Measurements from ENCODE around the gene ALKBH5. TPM values are rescaled to one million over a fixed set of nuclear protein-coding genes. Genes with fewer than 3 reads are reported as not detected.

ALKBH5 gene
- total and polyA plus RNA-seq, 2 experiments from 2014 or later, result 81.9 to 161 TPM

- Histone ChIP-seq H3K9me2 (ENCODE audit: insufficient read depth) (no peaks in the 10 kb centered on the region), H3K4me3 (no peak overlapping the region), H3K4me1 (ENCODE audit: insufficient read depth) (peaks cover 10% of the 10 kb centered on the region; the same call in 1 of the 2 replicates), H3K4me2 (ENCODE audit: unreplicated experiment) (no peak overlapping the region), H3K9me3 (ENCODE audit: low read depth) (no peaks in the 10 kb centered on the region), H2AFZ (no peak overlapping the region), H3K79me2 (ENCODE audit: insufficient read depth) (peaks cover 55% of the 10 kb centered on the region), H3K9ac (no peak overlapping the region), H3K36me3 (ENCODE audit: low read depth) (no peaks in the 10 kb centered on the region), H3K27ac (no peak overlapping the region), H3K27me3 (replicated peaks; ENCODE audit: insufficient read depth) (no peaks in the 10 kb centered on the region), H3F3A (ENCODE audit: insufficient read depth) (no peaks in the 10 kb centered on the region), H4K20me1 (ENCODE audit: insufficient read depth) (no peaks in the 10 kb centered on the region)
- TF ChIP-seq EZH2phosphoT487 (IDR thresholded peaks at IDR 0.05; ENCODE audit: insufficient read depth, low read depth) (no peak), EZH2 (IDR thresholded peaks at IDR 0.05; ENCODE audit: insufficient read depth, poor library complexity, severe bottlenecking) (no peak)
- DNase-seq, result no peak
- 68 to 73% methylated on average over 4 of the region's 4 CpGs for WGBS, 2 experiments (ENCODE audit: low coverage in 1 of 2, low lambda C conversion rate in 2 of 2, missing lambda C conversion rate in 2 of 2)
- in situ Hi-C loops (cut with MboI), result no loop called here
Measured at GRCh38 chr17:18229254-18229653, 45.6 kb downstream of the ALKBH5 start.

GRCh38 chr17:18229771-18230170 is 46.1 kb downstream of the ALKBH5 start:
- H3K9me3 ChIP-seq (ENCODE audit: low read depth), result no peaks in the 10 kb centered on the region
- no peaks in the 10 kb centered on the region for H3K27me3 ChIP-seq (replicated peaks; ENCODE audit: insufficient read depth)
- TF ChIP-seq EZH2 (IDR thresholded peaks at IDR 0.05; ENCODE audit: insufficient read depth, poor library complexity, severe bottlenecking) (no peak), EZH2phosphoT487 (IDR thresholded peaks at IDR 0.05; ENCODE audit: insufficient read depth, low read depth) (no peak)
- DNase-seq, result no peak
- peaks cover 9% of the 10 kb centered on the region; the same call in 1 of the 2 replicates for H3K4me1 ChIP-seq (ENCODE audit: insufficient read depth)
- in situ Hi-C loops (cut with MboI), result no loop called here
- H3K36me3 ChIP-seq (ENCODE audit: low read depth), result no peaks in the 10 kb centered on the region
- WGBS, 2 experiments (ENCODE audit: low coverage in 1 of 2, low lambda C conversion rate in 2 of 2, missing lambda C conversion rate in 2 of 2), result 90 to 94% methylated on average over 7 of the region's 7 CpGs
- H3K27ac ChIP-seq, result no peak overlapping the region
- no peak overlapping the region for H3K4me3 ChIP-seq
- H3K9ac ChIP-seq, result no peak overlapping the region
- H3K79me2 ChIP-seq (ENCODE audit: insufficient read depth), result peaks cover 55% of the 10 kb centered on the region
- H4K20me1 ChIP-seq (ENCODE audit: insufficient read depth), result no peaks in the 10 kb centered on the region
- H3F3A ChIP-seq (ENCODE audit: insufficient read depth), result no peaks in the 10 kb centered on the region
- H3K9me2 ChIP-seq (ENCODE audit: insufficient read depth), result no peaks in the 10 kb centered on the region
- H2AFZ ChIP-seq, result no peak overlapping the region
- H3K4me2 ChIP-seq (ENCODE audit: unreplicated experiment), result no peak overlapping the region

GRCh38 chr17:18230288-18231141 is 46.9 kb downstream of the ALKBH5 start:
- H3K27ac ChIP-seq, result no peak overlapping the region
- peaks cover 7% of the 10 kb centered on the region; the same call in 1 of the 2 replicates for H3K4me1 ChIP-seq (ENCODE audit: insufficient read depth)
- no peak overlapping the region for H3K4me3 ChIP-seq
- H3K9me2 ChIP-seq (ENCODE audit: insufficient read depth), result no peaks in the 10 kb centered on the region
- no peaks in the 10 kb centered on the region for H3K27me3 ChIP-seq (replicated peaks; ENCODE audit: insufficient read depth)
- peaks cover 55% of the 10 kb centered on the region for H3K79me2 ChIP-seq (ENCODE audit: insufficient read depth)
- no peak for TF ChIP-seq EZH2 (IDR thresholded peaks at IDR 0.05; ENCODE audit: insufficient read depth, poor library complexity, severe bottlenecking)
- no peak for TF ChIP-seq EZH2phosphoT487 (IDR thresholded peaks at IDR 0.05; ENCODE audit: insufficient read depth, low read depth)
- in situ Hi-C loops (cut with MboI), result no loop called here
- 74 to 79% methylated on average over 13 of the region's 14 CpGs for WGBS, 2 experiments (ENCODE audit: low coverage in 1 of 2, low lambda C conversion rate in 2 of 2, missing lambda C conversion rate in 2 of 2)
- H3K9me3 ChIP-seq (ENCODE audit: low read depth), result no peaks in the 10 kb centered on the region
- H3K36me3 ChIP-seq (ENCODE audit: low read depth), result no peaks in the 10 kb centered on the region
- no peak overlapping the region for H3K4me2 ChIP-seq (ENCODE audit: unreplicated experiment)
- H4K20me1 ChIP-seq (ENCODE audit: insufficient read depth), result no peaks in the 10 kb centered on the region
- no peaks in the 10 kb centered on the region for H3F3A ChIP-seq (ENCODE audit: insufficient read depth)
- no peak for DNase-seq
- H2AFZ ChIP-seq, result no peak overlapping the region
- H3K9ac ChIP-seq, result no peak overlapping the region

- no peaks in the 10 kb centered on the region for H3K9me3 ChIP-seq (ENCODE audit: low read depth)
- H4K20me1 ChIP-seq (ENCODE audit: insufficient read depth), result no peaks in the 10 kb centered on the region
- no peaks in the 10 kb centered on the region for H3F3A ChIP-seq (ENCODE audit: insufficient read depth)
- 68 to 71% methylated on average over 9 of the region's 9 CpGs for WGBS, 2 experiments (ENCODE audit: low coverage in 1 of 2, low lambda C conversion rate in 2 of 2, missing lambda C conversion rate in 2 of 2)
- no peak overlapping the region for H3K4me3 ChIP-seq
- no peak overlapping the region for H3K27ac ChIP-seq
- H3K9ac ChIP-seq, result no peak overlapping the region
- no peaks in the 10 kb centered on the region for H3K9me2 ChIP-seq (ENCODE audit: insufficient read depth)
- no peak for DNase-seq
- H2AFZ ChIP-seq, result no peak overlapping the region
- no peaks in the 10 kb centered on the region for H3K36me3 ChIP-seq (ENCODE audit: low read depth)
- no peak for TF ChIP-seq EZH2phosphoT487 (IDR thresholded peaks at IDR 0.05; ENCODE audit: insufficient read depth, low read depth)
- no peak for TF ChIP-seq EZH2 (IDR thresholded peaks at IDR 0.05; ENCODE audit: insufficient read depth, poor library complexity, severe bottlenecking)
- in situ Hi-C loops (cut with MboI), result no loop called here
- no peaks in the 10 kb centered on the region for H3K27me3 ChIP-seq (replicated peaks; ENCODE audit: insufficient read depth)
- H3K4me1 ChIP-seq (ENCODE audit: insufficient read depth), result peaks cover 7% of the 10 kb centered on the region; the same call in 1 of the 2 replicates
- H3K79me2 ChIP-seq (ENCODE audit: insufficient read depth), result peaks cover 51% of the 10 kb centered on the region
- no peak overlapping the region for H3K4me2 ChIP-seq (ENCODE audit: unreplicated experiment)
Measured at GRCh38 chr17:18231164-18231563, 47.5 kb downstream of the ALKBH5 start.

All from GM23248 (cell line).